Calu3 (cell line): ENCODE data around the gene YJEFN3. TPM values are rescaled to one million over a fixed set of nuclear protein-coding genes. Genes with fewer than 3 reads are reported as not detected.

Experiments
- BruUV-seq: library from RNA; stranded (reverse); fragments of 400-500 nt; replicated peaks from 2 replicates; lab custom pipeline; 2021; lab: Mats Ljungman, UMichigan
- CTCF ChIA-PET: fragments of 300-600 bp; sonication (Branson Sonifier 250); formaldehyde crosslinking; loops from one replicate; lab custom pipeline; 2022; ENCODE audit warnings: antibody characterized with exemption; lab: Charles Lee
- DNase-seq: peaks from one replicate; pipeline ENCODE4 v3.0.0; 2022
- H3K27ac Mint-ChIP-seq: one replicate; pipeline ENCODE4 v1.8.0; 2022; ENCODE audit warnings: mixed read lengths; ENCODE audit not compliant: unreplicated experiment
- H3K27me3 Mint-ChIP-seq: one replicate; pipeline ENCODE4 v1.8.0; 2022; ENCODE audit warnings: mixed read lengths; ENCODE audit not compliant: unreplicated experiment
- H3K36me3 Mint-ChIP-seq: one replicate; pipeline ENCODE4 v1.8.0; 2022; ENCODE audit warnings: mild to moderate bottlenecking, moderate library complexity, mixed read lengths; ENCODE audit not compliant: insufficient read depth, unreplicated experiment
- H3K4me1 Mint-ChIP-seq: one replicate; pipeline ENCODE4 v1.8.0; 2022; ENCODE audit warnings: mild to moderate bottlenecking, low read depth, mixed read lengths; ENCODE audit not compliant: unreplicated experiment
- H3K4me3 Mint-ChIP-seq: one replicate; pipeline ENCODE4 v1.8.0; 2022; ENCODE audit warnings: mild to moderate bottlenecking, low read depth, moderate library complexity, mixed read lengths; ENCODE audit not compliant: unreplicated experiment
- H3K9me3 Mint-ChIP-seq: one replicate; pipeline ENCODE4 v1.8.0; 2022; ENCODE audit warnings: low read depth, mixed read lengths; ENCODE audit not compliant: unreplicated experiment
- CTCF ChIP-seq: fragments of 200-600 bp; IDR thresholded peaks from one replicate; pipeline ENCODE4 v1.8.0; 2022; ENCODE audit warnings: antibody characterized with exemption; ENCODE audit not compliant: unreplicated experiment
- intact Hi-C: fragments of 100-400 bp; cut with micrococcal nuclease; formaldehyde crosslinking; loops from one replicate; pipeline ENCODE4 v1.10.0; 2022; ENCODE audit not compliant: unreplicated experiment
- total RNA-seq: library from RNA; stranded (reverse); gene quantifications from 2 replicates; pipeline ENCODE4 v1.2.3, GENCODE V29; 2022

Gene YJEFN3
- total RNA-seq, 1 experiment from 2014 or later, result 10.4 TPM

- BruUV-seq, result no TSS peak
- H3K36me3 Mint-ChIP-seq, result peaks cover 32% of the 10 kb centered on the region
- no peaks in the 10 kb centered on the region for H3K9me3 Mint-ChIP-seq
These were observed 27.6 kb upstream of the YJEFN3 start for GRCh38 chr19:19500975-19501644.

GRCh38 chr19:19501798-19502197 is 26.9 kb upstream of the YJEFN3 start:
- Mint-ChIP-seq H3K36me3 (peaks cover 25% of the 10 kb centered on the region), H3K4me3 (no peak overlapping the region), H3K9me3 (no peaks in the 10 kb centered on the region), H3K27me3 (no peaks in the 10 kb centered on the region), H3K4me1 (no peaks in the 10 kb centered on the region), H3K27ac (no peak overlapping the region)
- TF ChIP-seq CTCF, result no peak
- CTCF ChIA-PET, result interaction anchor here (0.7 kb wide), 1 partner anchor 11 kb away, joined by 3 read pairs; no protein-coding TSS in a partner anchor
- intact Hi-C loops, result no loop called here
- no TSS peak for BruUV-seq
- DNase-seq, result no peak

More at GRCh38 chr19:19500975-19501644, 27.6 kb upstream of the YJEFN3 start:
- intact Hi-C loops, result no loop called here
- H3K4me3 Mint-ChIP-seq, result no peak overlapping the region
- no peaks in the 10 kb centered on the region for H3K4me1 Mint-ChIP-seq
- TF ChIP-seq CTCF, result no peak
- no peak for DNase-seq
- CTCF ChIA-PET, result interaction anchor here (0.7 kb wide), 1 partner anchor 12 kb away, joined by 3 read pairs; no protein-coding TSS in a partner anchor
- H3K27me3 Mint-ChIP-seq, result no peaks in the 10 kb centered on the region
- H3K27ac Mint-ChIP-seq, result no peak overlapping the region

GRCh38 chr19:19502281-19502680 is 26.4 kb upstream of the YJEFN3 start:
- H3K9me3 Mint-ChIP-seq, result no peaks in the 10 kb centered on the region
- no peak overlapping the region for H3K27ac Mint-ChIP-seq
- no peak for TF ChIP-seq CTCF
- H3K4me3 Mint-ChIP-seq, result no peak overlapping the region
- H3K4me1 Mint-ChIP-seq, result no peaks in the 10 kb centered on the region
- intact Hi-C loops, result no loop called here
- DNase-seq, result no peak
- H3K36me3 Mint-ChIP-seq, result peaks cover 28% of the 10 kb centered on the region
- no TSS peak for BruUV-seq
- H3K27me3 Mint-ChIP-seq, result no peaks in the 10 kb centered on the region
- CTCF ChIA-PET, result no interaction called here

GRCh38 chr19:19502808-19503602 is 25.7 kb upstream of the YJEFN3 start:
- Mint-ChIP-seq H3K27me3 (no peaks in the 10 kb centered on the region), H3K9me3 (no peaks in the 10 kb centered on the region), H3K27ac (no peak overlapping the region), H3K36me3 (peaks cover 35% of the 10 kb centered on the region), H3K4me1 (no peaks in the 10 kb centered on the region), H3K4me3 (no peak overlapping the region)
- no peak for TF ChIP-seq CTCF
- CTCF ChIA-PET, result no interaction called here
- no TSS peak for BruUV-seq
- intact Hi-C loops, result no loop called here
- no peak for DNase-seq
